ENCODE results near the gene MOGAT2.

DNA sequence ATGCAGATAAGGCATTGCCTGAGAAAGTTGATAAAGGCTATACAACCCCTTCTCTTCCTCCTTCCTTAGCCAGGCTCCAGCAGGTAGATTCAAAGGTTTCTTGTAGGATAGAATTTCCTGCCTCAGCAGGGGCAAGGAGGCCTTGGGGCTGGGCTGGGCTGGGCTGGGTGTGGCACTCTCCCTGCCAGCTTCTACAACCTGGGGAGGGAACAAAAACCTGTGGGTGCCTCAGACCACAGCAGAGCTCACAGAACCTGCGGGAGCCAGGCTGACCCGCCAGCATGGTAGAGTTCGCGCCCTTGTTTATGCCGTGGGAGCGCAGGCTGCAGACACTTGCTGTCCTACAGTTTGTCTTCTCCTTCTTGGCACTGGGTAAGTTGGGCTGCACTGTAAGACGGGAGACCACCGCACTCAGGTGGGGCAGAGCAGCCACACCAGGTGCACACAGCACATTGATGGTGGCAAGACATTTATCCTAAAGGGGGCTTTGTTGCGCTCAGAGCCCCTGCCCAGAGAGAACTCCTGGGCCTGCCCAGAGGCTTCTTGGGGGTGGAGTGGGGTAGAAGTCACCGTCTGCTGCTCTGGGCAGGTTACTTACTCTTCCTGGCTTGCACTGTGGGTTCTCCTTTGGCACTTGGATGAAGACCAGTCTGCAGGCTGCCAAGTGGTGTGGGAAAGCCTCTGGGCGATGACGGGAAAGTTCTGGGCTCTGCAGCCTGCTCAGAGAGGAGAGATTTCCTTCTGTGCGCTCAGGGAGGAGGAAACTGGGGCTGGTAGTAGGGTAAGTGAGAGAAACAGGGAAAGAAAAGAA is at the start of gene MOGAT2:
- TF ChIP-seq CTCF (IDR thresholded peaks at IDR 0.05): no peak
- TF ChIP-seq POLR2A (IDR thresholded peaks at IDR 0.05): no peak

All from testis (tissue), 2 donors.